GM12864 (cell line): ENCODE measurements around the gene SHROOM3.

Source experiments
- DNase-seq: peaks from one replicate; pipeline ENCODE4 v3.0.0-alpha.2; 2011; ENCODE audit warnings: low read depth
- H3K4me3 ChIP-seq: 2 replicates; pipeline ENCODE4 v1.5.1; 2011; ENCODE audit warnings: mild to moderate bottlenecking, low read depth, low read length, control low read depth
- TF ChIP-seq, protein P1 (sequence below): IDR thresholded peaks from 2 replicates; pipeline ENCODE4 v1.5.1; 2011; ENCODE audit warnings: low read depth, mild to moderate bottlenecking, moderate library complexity, low read length, control low read depth, inconsistent platforms; ENCODE audit errors: missing control alignments

SHROOM3 gene

DNA sequence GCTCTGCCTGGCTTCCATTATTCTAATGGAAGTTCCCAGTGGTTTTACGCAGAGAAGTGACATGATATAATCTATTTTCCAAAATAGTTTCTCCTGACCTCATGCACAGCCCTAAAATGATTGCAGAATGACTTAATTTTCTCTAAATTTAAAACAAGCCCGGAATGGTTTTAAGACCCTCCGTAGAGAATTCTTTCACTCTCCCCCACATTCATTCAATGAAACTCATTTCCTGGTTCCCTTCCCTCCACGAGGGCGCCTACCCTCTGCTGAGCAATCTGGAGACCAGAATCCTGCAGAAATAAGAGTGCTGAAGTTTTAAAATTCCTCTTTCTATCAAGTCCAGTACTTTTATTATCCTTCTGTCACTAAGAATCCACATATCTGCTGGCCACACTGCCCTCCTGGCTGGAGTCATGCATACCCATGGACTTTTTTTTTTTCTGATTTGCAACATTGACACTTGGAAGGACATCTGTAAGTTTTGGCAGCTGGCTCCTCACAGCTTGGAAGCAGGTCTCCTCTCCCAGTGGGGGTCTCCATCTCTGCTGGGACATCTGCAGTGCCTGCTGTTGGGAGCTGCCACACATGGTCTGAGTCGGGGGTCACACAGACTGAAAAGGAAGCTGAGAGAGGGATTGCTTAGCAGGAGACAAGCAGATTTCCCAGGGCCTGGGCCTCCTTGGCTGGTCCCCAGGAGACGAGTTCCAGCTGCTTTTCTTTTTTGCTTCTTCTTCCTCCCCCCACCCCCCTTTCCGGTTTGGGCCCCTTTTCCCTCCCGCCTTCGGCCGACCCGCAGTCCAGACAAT lies 376.8 kb downstream of the SHROOM3 start:
- TF ChIP-seq, protein P1, sequence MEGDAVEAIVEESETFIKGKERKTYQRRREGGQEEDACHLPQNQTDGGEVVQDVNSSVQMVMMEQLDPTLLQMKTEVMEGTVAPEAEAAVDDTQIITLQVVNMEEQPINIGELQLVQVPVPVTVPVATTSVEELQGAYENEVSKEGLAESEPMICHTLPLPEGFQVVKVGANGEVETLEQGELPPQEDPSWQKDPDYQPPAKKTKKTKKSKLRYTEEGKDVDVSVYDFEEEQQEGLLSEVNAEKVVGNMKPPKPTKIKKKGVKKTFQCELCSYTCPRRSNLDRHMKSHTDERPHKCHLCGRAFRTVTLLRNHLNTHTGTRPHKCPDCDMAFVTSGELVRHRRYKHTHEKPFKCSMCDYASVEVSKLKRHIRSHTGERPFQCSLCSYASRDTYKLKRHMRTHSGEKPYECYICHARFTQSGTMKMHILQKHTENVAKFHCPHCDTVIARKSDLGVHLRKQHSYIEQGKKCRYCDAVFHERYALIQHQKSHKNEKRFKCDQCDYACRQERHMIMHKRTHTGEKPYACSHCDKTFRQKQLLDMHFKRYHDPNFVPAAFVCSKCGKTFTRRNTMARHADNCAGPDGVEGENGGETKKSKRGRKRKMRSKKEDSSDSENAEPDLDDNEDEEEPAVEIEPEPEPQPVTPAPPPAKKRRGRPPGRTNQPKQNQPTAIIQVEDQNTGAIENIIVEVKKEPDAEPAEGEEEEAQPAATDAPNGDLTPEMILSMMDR, result no peak
- no peak overlapping the region for H3K4me3 ChIP-seq
- no peak for DNase-seq

DNA sequence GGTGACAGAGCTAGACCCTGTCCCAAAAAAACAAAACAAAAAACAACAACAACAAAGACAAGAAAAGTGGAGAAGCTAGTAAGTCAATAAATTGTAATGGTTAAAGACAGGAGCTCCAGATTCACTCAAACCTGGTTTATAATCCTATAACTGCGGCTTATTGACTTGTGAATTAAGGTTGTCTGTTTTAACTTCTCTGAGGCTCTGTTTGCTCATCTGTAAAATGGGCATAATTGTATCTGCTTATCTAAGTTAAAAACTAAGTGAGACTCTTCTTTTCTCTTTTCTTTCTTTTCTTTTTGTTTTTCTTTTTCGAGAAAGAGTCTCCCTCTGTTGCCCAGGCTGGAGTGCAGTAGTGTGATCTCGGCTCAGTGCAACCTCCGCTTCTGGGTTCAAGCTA lies 378.0 kb downstream of the SHROOM3 start:
- TF ChIP-seq, protein P1, result no peak
- no peak overlapping the region for H3K4me3 ChIP-seq
- no peak for DNase-seq

DNA sequence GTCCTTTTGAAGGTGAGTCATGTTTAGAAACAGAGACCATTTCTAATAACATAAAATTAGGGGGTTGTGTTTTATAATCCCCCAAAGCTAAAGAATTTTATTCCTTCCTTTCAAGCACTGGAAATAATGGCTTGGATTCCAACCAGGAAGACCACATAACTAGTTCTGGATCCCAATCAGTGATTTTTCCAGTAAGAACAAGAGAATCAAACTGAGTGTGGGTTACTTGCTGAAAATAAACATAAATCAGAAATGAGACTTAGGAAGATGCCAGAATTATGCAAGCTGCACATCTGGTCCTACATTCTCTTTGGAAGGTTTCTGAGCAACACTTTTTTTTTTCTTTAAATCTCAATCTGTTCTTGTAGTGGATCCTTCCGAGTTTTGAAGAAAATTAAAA lies 386.6 kb downstream of the SHROOM3 start:
- H3K4me3 ChIP-seq, result no peak overlapping the region
- TF ChIP-seq, protein P1, result no peak
- no peak for DNase-seq

DNA sequence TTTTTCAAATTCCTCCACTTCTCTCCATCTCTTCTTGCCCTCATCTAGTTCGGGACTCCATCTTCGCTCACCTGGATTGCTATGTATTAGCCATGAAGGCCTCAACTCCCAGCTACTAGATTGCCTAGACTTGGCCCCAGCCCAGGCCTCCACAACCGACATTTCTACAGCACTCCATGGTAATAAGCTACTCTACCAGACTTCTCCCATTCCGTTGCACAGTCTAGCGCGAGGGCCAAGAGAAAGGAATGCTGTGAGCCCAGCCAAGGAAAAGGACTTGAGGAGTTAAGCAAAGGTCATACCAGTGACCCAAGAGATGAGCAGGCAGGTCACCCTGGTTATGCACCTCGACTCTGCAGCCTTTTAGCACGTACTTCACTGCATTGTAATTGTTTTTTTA lies 387.3 kb downstream of the SHROOM3 start:
- H3K4me3 ChIP-seq, result no peak overlapping the region
- DNase-seq, result no peak
- TF ChIP-seq, protein P1, result no peak

DNA sequence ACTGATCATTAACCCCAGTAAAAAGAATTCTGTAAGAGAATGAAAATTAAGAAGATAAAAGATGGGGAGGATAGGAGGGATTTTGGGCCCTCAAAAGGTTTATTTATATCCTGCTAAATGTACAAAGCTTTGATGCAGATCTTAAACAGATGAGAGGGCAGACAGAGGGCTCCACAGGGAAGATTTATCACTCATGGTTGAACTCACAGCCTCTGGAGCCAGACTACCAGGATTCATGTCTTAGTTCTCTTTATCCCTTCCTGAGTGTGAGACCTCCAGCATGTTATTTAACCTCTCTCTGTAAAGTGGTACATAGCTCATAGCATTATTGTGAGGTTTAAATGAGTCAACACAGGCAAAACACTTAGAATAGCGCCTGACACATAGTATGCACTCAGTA lies 388.5 kb downstream of the SHROOM3 start:
- no peak overlapping the region for H3K4me3 ChIP-seq
- DNase-seq, result no peak
- TF ChIP-seq, protein P1, result no peak

DNA sequence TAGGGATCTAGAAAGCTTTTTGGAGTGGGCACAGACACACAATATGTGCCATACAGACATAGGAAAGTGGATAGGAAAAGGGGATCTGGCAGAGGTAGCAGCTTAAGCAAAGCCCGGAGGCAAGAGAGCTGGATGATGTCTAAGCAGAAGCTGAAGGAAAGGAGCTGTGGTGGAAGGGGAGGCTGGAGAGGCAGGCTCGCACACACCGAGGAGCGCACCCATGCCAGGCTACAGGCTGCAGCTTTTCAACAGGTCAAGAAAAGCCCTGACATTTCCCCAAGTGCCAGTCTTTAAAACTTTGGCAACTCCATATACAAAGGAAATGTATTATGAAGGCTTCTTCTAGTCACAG lies 395.6 kb downstream of the SHROOM3 start:
- no peak overlapping the region for H3K4me3 ChIP-seq
- no peak for DNase-seq
- TF ChIP-seq, protein P1, result no peak
